H1 (cell line): ENCODE results near the gene PDE8B. TPM values are rescaled to one million over a fixed set of nuclear protein-coding genes. Genes with fewer than 3 reads are reported as not detected.

Experiments used
- CTCF ChIA-PET: fragments of 300-600 bp; sonication (Branson Sonifier 250); formaldehyde crosslinking; loops from one replicate; lab custom pipeline; 2021; ENCODE audit not compliant: partially characterized antibody; lab: Charles Lee
- POLR2A ChIA-PET: fragments of 300-600 bp; sonication (Branson Sonifier 250); formaldehyde crosslinking; loops from one replicate; lab custom pipeline; 2021; ENCODE audit warnings: inconsistent platforms; ENCODE audit not compliant: partially characterized antibody; lab: Charles Lee
- DNase-seq, 2 experiments: peaks; one replicate each; pipeline versions ENCODE4 v3.0.0 to v3.0.0-alpha.2; 2010 to 2022; ENCODE audit warnings: low spot score in 2 of 2, low read depth in 1 of 2, mixed read lengths in 1 of 2
- FAIRE-seq: peaks from 2 replicates; lab custom pipeline; 2011; peaks lifted over from hg19 to GRCh38; lab: Jason Lieb, UNC
- H2AFZ ChIP-seq: 2 replicates; pipeline ENCODE4 v1.8.1; 2012; ENCODE audit warnings: low read length, inconsistent platforms
- H2AK5ac ChIP-seq: 2 replicates; pipeline ENCODE4 v1.6.1; 2013; ENCODE audit warnings: low read depth, low read length
- H2BK120ac ChIP-seq: replicated peaks from 2 replicates; pipeline ENCODE3; 2013; ENCODE audit warnings: low read depth, low read length, inconsistent platforms
- H2BK12ac ChIP-seq: 2 replicates; pipeline ENCODE4 v1.6.1; 2013; ENCODE audit warnings: low read depth, low read length
- H2BK15ac ChIP-seq: 2 replicates; pipeline ENCODE4 v1.6.1; 2013; ENCODE audit warnings: low read length
- H2BK20ac ChIP-seq: 2 replicates; pipeline ENCODE4 v1.6.1; 2013; ENCODE audit warnings: low read length
- H2BK5ac ChIP-seq: 2 replicates; pipeline ENCODE4 v1.6.1; 2013; ENCODE audit warnings: low read depth, low read length
- H3K14ac ChIP-seq: 2 replicates; pipeline ENCODE4 v1.6.1; 2013; ENCODE audit warnings: inconsistent platforms; ENCODE audit not compliant: insufficient read length
- H3K18ac ChIP-seq: 2 replicates; pipeline ENCODE4 v1.6.1; 2013; ENCODE audit warnings: low read length; ENCODE audit errors: extremely low read depth
- H3K23ac ChIP-seq: 2 replicates; pipeline ENCODE4 v1.6.1; 2013; ENCODE audit warnings: inconsistent platforms; ENCODE audit not compliant: insufficient read length
- H3K23me2 ChIP-seq: 2 replicates; pipeline ENCODE4 v1.6.1; 2013; ENCODE audit warnings: low read depth, low read length
- H3K27ac ChIP-seq: 2 replicates; pipeline ENCODE4 v1.6.1; 2011; ENCODE audit warnings: low read depth, low read length, inconsistent platforms
- H3K27me3 ChIP-seq, 4 experiments: replicated peaks in 1 of 4; 1 replicate in 1 of 4; 2 replicates in 3 of 4; pipeline versions ENCODE4 v1.6.1 to v1.8.1; 2011 to 2013; ENCODE audit warnings: low read length in 3 of 4, mild to moderate bottlenecking in 3 of 4, inconsistent platforms in 2 of 4, mixed read lengths in 2 of 4, moderate library complexity in 1 of 4; ENCODE audit not compliant: control insufficient read depth in 3 of 4, insufficient read depth in 3 of 4; ENCODE audit errors: extremely low read depth in 1 of 4
- H3K36me3 ChIP-seq, 4 experiments: 2 replicates each; pipeline versions ENCODE4 v1.6.1 to v1.8.1; 2011 to 2013; ENCODE audit warnings: mild to moderate bottlenecking in 4 of 4, low read length in 3 of 4, moderate library complexity in 2 of 4, control low read depth in 1 of 4, inconsistent platforms in 1 of 4; ENCODE audit not compliant: insufficient read depth in 4 of 4, control insufficient read depth in 2 of 4
- H3K4ac ChIP-seq: replicated peaks from 2 replicates; pipeline ENCODE3; 2013; ENCODE audit warnings: low read length, low read depth, mixed read lengths, inconsistent platforms; ENCODE audit not compliant: insufficient read length
- H3K4me1 ChIP-seq, 4 experiments: replicated peaks in 1 of 4; 1 replicate in 1 of 4; 2 replicates in 3 of 4; pipeline versions ENCODE4 v1.6.1 to v1.8.1; 2011 to 2013; ENCODE audit warnings: low read length in 3 of 4, inconsistent platforms in 2 of 4, mixed read lengths in 1 of 4; ENCODE audit not compliant: insufficient read depth in 4 of 4, control insufficient read depth in 3 of 4
- H3K4me2 ChIP-seq, 2 experiments: 2 replicates each; pipeline versions ENCODE4 v1.6.1 to v1.8.1; 2011 to 2013; ENCODE audit warnings: low read depth in 2 of 2, low read length in 2 of 2, control low read depth in 1 of 2, inconsistent platforms in 1 of 2, mild to moderate bottlenecking in 1 of 2; ENCODE audit not compliant: insufficient read depth in 1 of 2
- H3K4me3 ChIP-seq, 4 experiments: fragments of 200-600, 300-600 bp in 1 of 4; sonication (generic), shearing (Covaris generic), sonication (Bioruptor Twin) in 1 of 4; 2 replicates each; pipeline versions ENCODE4 v1.5.1 to v1.8.1; 2011 to 2016; ENCODE audit warnings: low read length in 4 of 4, low read depth in 3 of 4, control low read depth in 2 of 4, inconsistent platforms in 2 of 4, mild to moderate bottlenecking in 2 of 4, mixed read lengths in 1 of 4, moderate library complexity in 1 of 4; ENCODE audit not compliant: insufficient read depth in 2 of 4; ENCODE audit errors: extremely low read depth in 1 of 4
- H3K56ac ChIP-seq: replicated peaks from 2 replicates; pipeline ENCODE3; 2013; ENCODE audit warnings: low read depth, mild to moderate bottlenecking, mixed read lengths, low read length, inconsistent platforms; ENCODE audit not compliant: insufficient read length
- H3K79me1 ChIP-seq: 2 replicates; pipeline ENCODE4 v1.6.1; 2013; ENCODE audit warnings: low read depth, low read length, control low read depth
- H3K79me2 ChIP-seq, 2 experiments: 2 replicates each; pipeline versions ENCODE4 v1.6.1 to v1.8.1; 2012 to 2013; ENCODE audit warnings: low read length in 2 of 2, mild to moderate bottlenecking in 2 of 2, inconsistent platforms in 1 of 2; ENCODE audit not compliant: insufficient read depth in 2 of 2, control insufficient read depth in 1 of 2
- H3K9ac ChIP-seq, 4 experiments: replicated peaks in 1 of 4; 1 replicate in 1 of 4; 2 replicates in 3 of 4; pipeline versions ENCODE4 v1.6.1 to v1.8.1; 2011 to 2013; ENCODE audit warnings: low read depth in 3 of 4, low read length in 3 of 4, control low read depth in 2 of 4, mild to moderate bottlenecking in 2 of 4, moderate library complexity in 2 of 4, inconsistent platforms in 1 of 4; ENCODE audit errors: extremely low read depth in 1 of 4
- H3K9me3 ChIP-seq, 2 experiments: 2 replicates each; pipeline versions ENCODE4 v1.6.1 to v1.8.1; 2012 to 2013; ENCODE audit warnings: mild to moderate bottlenecking in 2 of 2, moderate library complexity in 2 of 2, control low read depth in 1 of 2, inconsistent platforms in 1 of 2, low read depth in 1 of 2, low read length in 1 of 2, mixed read lengths in 1 of 2; ENCODE audit not compliant: insufficient read depth in 2 of 2
- H4K20me1 ChIP-seq, 2 experiments: replicated peaks in 1 of 2; 2 replicates each; pipeline versions ENCODE3 to v1.8.1; 2011 to 2013; ENCODE audit warnings: inconsistent platforms in 2 of 2, low read length in 2 of 2, mild to moderate bottlenecking in 1 of 2; ENCODE audit not compliant: insufficient read depth in 2 of 2, control insufficient read depth in 1 of 2
- H4K5ac ChIP-seq: 2 replicates; pipeline ENCODE4 v1.6.1; 2013; ENCODE audit warnings: low read length, low read depth, mixed read lengths, inconsistent platforms; ENCODE audit not compliant: insufficient read length
- H4K8ac ChIP-seq: 2 replicates; pipeline ENCODE4 v1.8.0; 2013; ENCODE audit warnings: mild to moderate bottlenecking, moderate library complexity, low read length, inconsistent platforms; ENCODE audit not compliant: insufficient read depth; ENCODE audit errors: extremely low read depth
- H4K91ac ChIP-seq: replicated peaks from 2 replicates; pipeline ENCODE3; 2013; ENCODE audit warnings: low read length, mixed read lengths, inconsistent platforms; ENCODE audit not compliant: insufficient read length
- BCL11A ChIP-seq, 2 experiments: IDR thresholded peaks; one replicate each; pipeline ENCODE4 v1.6.1; 2011; ENCODE audit warnings: low read depth in 2 of 2, low read length in 2 of 2, mild to moderate bottlenecking in 2 of 2
- POLR2AphosphoS5 ChIP-seq: IDR thresholded peaks from 2 replicates; pipeline ENCODE4 v1.6.1; 2011; ENCODE audit warnings: low read depth, low read length
- WGBS, 2 experiments: shearing (Covaris generic) in 1 of 2; methylation state at CpG; one replicate each; pipeline versions ENCODE4 v1.1.6 to v1.1.7; 2013 to 2015; ENCODE audit warnings: low lambda C conversion rate in 2 of 2, mixed read lengths in 2 of 2, inconsistent platforms in 1 of 2, low coverage in 1 of 2, missing lambda C conversion rate in 1 of 2; ENCODE audit not compliant: insufficient replicate concordance in 2 of 2, insufficient coverage in 1 of 2, insufficient read length in 1 of 2; ENCODE audit errors: extremely low coverage in 1 of 2, missing lambda C conversion rate in 1 of 2; 5-methylcytosine and 5-hydroxymethylcytosine counted together
- polyA plus RNA-seq, 7 experiments: library from polyadenylated mRNA; depleted of rRNA in 3 of 7; stranded (reverse) in 5 of 7; unstranded in 2 of 7; fragments of >200 nt in 5 of 7; fragments of 200-250 nt in 2 of 7; gene quantifications; 1 replicate in 5 of 7; 2 replicates in 1 of 7; 4 replicates in 1 of 7; pipeline versions ENCODE4 v1.2.1 to v1.2.3, GENCODE V29; 2011 to 2013; ENCODE audit warnings: missing spikeins in 2 of 7, mixed read lengths in 2 of 7
- total RNA-seq: library from RNA; stranded (reverse); fragmentation: NEBNext Ultra II Directional; extraction: Animal tissue kit (Norgen Biotek cat#: 25700); gene quantifications from 2 replicates; pipeline ENCODE4 v1.2.1, GENCODE V29; 2021

Gene PDE8B
- total and polyA plus RNA-seq, 2 of the 8 experiments (the other 6 are each of a cell fraction or from before 2014, with no cell fraction given), result 0.32 to 1.1 TPM

- Histone ChIP-seq H3K4me1 (peaks cover 0 to 7% (median 0%) of the 10 kb centered on the region in 4 experiments; a peak in 1 of 7 replicates), H3K36me3 (no peaks in the 10 kb centered on the region), H4K5ac (no peak overlapping the region), H2BK5ac (no peak overlapping the region), H3K23me2 (peaks cover 16% of the 10 kb centered on the region; the same call in 1 of the 2 replicates), H2AFZ (no peak overlapping the region), H3K9me3 (no peaks in the 10 kb centered on the region), H3K56ac (no peak overlapping the region), H4K20me1 (no peaks in the 10 kb centered on the region), H3K9ac (no peak overlapping the region), H3K79me1 (no peaks in the 10 kb centered on the region), H2BK12ac (no peak overlapping the region), H2AK5ac (no peak overlapping the region), H3K4ac (no peak overlapping the region), H4K8ac (no peak overlapping the region), H3K18ac (no peak overlapping the region), H3K4me3 (no peak overlapping the region), H3K27me3 (peaks cover 14 to 32% (median 28%) of the 10 kb centered on the region in 4 experiments), H3K27ac (no peak overlapping the region), H4K91ac (no peak overlapping the region), H2BK120ac (no peak overlapping the region), H3K4me2 (no peak overlapping the region), H2BK15ac (no peak overlapping the region), H3K79me2 (no peaks in the 10 kb centered on the region), H3K23ac (no peak overlapping the region), H3K14ac (no peak overlapping the region), H2BK20ac (no peak overlapping the region)
- FAIRE-seq, result no peak
- DNase-seq, result no peak
- CTCF ChIA-PET, result interaction anchor here (0.7 to 1.6 kb wide), 7 partner anchors 12 to 484 kb away, joined by 3 read pairs; no protein-coding TSS in a partner anchor
- POLR2A ChIA-PET, result interaction anchor here (0.7 kb wide), 1 partner anchor 29 kb away, joined by 4 read pairs; no protein-coding TSS in a partner anchor
- 83% methylated on average over 1 of the region's 1 CpG; no CpG with 5 or more reads in 1 of the 2 experiments for WGBS, 2 experiments
- TF ChIP-seq POLR2AphosphoS5 (no peak), BCL11A (IDR thresholded peaks at IDR 0.05; ENCODE audit: low read depth in 2 of 2, low read length in 2 of 2) (no peak)
These were observed 28.1 kb upstream of the PDE8B start for GRCh38 chr5:77182367-77182766.
